Activated effector memory CD4-positive, alpha-beta T cell treated with anti-CD3 and anti-CD28 coated beads, Interleukin-2, amount 50 U/mL, for 16 hours (primary cell): ENCODE data around the gene HOXB1.

Experiments used
- DNase-seq: peaks from one replicate; pipeline ENCODE4 v3.0.0-alpha.2; 2020

Gene HOXB1

DNA sequence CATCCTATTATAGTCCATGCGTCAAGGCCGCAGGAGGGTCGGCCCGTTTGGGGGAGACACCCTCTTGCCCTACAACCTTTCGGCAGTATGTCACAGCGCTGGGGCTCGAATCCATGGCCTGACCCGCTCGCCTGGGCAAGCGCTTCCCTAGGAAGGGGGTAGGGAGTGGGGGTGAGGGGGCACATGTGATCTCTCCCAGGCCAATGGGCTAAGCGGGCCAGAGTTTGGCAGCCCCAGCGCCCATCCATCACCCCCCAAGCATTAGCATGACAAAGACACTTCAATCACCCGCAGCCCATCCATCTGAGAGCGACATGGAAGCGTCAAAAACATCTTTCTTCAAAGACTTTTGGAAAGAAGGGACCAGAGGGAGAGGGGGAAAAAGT, at the start of gene HOXB1:
Gene HOXB1 (minus strand): TSS at position 125 of the 386 bp plus-strand sequence. CDS start 107 bp downstream, at position 18.
- DNase-seq: peak; percentile 49

DNA sequence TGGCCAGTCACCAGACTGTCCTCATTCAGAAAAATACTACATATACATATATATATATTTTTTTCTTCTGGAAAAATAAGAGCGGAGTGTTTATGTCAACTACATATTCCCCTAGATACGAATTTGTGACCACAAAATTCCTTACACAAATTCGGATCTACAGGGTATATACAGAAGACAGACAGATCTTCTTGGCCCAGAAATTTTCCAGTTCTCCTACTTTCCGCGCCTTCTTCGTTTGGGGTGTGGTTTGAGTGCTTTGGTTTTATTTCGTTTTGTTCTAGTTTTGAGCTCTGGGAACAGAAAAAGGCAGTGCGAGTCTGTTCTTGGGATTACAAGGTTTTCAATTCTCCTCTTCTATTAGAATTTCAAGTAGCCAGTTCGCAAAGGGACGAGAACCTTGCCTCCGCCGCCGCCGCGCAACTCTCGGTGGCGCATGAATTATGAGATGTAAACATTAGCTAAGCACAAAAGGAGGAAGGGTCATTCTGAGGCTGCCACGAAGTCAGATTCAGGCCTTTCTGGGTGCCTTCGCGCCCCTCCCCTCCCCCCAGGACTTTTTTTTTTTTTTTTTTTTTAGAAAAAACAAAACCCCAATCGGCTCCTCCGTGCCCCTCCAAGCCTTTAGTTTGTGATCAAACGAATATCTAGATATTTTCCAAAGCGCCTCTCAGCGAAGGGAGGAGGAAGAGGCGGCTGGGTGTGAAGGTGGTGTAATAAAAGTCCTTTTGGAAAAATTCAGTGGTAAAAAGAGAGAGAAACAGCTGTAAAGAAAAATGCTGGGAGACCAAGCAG, 49.1 kb upstream of the HOXB1 start:
- no peak for DNase-seq

DNA sequence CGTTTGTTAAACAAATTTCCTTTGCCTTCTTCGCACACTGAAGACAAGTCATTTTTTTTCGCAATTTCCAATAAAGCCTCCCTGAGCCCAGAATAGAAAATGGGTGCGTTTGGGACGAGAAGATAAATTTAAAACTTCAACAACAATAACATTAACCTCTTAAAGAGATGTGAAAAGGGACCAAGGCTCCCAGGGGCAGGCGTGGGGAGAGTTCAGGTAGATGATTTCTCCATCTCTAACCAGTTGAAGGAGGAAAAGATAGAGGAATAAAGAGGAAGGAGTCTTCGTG, 48.6 kb upstream of the HOXB1 start:
- no peak for DNase-seq

DNA sequence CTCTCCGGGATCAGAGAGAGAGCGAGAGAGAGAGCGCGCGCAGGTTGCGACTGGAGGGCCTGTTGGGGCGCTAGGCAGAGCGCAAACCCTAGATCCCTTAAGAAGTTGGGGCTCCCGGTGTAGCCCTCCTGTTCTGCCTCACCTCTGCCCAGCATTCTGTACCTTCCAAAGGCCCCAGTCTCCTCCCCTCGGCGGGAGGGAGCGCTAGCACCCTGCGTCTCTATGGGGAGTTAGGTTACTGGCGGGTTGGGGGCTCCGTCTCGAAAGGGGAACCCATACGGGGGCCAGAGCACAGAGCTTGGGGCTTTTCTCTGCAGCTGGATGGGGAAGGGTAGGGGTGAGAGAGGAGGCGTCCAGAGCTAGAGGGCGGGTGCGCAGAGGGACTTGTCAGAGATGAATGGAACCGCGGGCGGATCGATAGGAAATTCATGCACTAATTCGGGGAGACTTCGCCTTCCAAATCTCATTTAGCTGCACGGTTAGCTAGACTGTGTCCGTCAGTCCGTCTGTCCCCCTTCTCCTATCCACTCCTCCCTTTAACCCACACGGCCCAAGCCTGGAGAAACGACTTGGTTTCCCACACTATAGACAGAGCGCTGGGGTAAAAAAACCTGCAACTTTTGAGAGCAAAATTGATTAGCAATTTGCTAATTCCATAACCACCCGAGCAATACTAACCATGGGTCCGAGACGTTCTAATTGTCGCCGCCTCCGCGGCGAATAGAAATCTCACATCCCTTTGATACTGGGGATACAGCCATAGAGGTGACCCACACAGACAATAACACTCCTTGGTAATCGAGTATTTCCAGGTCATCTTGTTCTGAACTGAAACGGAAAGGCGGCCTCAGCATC, 48.0 kb upstream of the HOXB1 start:
- DNase-seq: no peak

DNA sequence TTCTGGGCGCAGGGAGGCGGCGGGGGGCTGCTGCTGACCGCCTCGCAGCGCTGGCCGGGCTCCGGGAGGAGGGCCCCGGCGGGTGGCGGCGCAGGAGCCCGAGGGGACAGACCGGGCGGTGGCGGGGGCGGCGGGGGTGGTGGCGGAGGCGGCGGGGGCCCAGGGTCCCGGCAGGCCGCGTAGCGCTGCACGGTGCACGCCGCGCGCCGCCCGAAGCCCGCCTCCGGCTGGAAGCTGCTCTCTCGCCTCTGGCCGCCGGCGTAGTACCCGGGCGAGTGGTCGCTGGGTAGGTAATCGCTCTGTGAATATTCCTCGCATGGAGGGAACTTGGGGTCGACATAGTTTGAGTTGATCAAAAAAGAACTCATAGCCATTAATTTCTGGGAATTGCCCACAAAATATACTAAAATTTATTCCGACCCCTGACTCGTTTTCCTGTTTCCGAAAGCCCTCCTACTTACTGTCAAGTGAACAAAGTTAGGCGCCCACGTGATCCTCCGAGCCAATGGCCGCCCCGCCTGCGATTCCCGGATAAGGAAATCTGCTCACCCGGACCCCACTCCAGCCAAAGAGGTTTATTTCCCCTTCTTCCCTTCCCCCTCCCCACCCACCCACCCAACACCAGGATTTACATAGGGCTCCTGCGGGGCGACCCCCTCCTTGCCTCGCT, 47.3 kb upstream of the HOXB1 start, which contains the start of gene HOXB4:
Gene HOXB4 (minus strand): TSS at position 405 of the 670 bp plus-strand sequence. CDS start 31 bp downstream, at position 374.
- peak; percentile 87 for DNase-seq

DNA sequence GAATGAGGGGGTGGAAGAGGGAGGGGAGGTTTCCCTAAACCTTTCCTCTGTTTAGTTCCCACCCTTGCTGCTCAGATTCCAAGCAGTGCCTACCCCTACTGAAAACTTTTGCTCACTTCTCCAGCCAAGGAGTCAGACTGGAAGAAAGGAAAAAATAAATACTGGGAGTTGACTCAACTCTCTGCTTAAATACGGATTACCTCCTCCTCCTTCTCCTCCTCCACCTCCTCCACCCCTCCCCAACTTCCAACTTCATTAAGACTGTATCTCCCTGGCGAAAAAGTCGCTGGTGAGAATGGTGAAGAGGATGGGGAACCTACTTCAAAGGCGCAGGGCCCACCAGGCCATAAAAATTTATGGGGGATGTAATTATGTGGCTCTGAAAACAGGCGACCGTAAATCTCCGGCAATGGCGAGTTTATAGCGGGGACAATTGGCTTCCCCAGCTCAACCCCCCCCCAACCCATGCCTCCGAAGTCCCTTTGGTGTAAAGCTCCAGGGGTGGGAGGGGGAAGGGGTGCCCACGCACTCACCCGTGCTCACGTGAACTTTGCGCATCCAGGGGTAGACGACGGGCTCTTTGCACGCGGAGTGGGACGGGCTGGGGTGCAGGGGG, 46.6 kb upstream of the HOXB1 start:
- no peak for DNase-seq

DNA sequence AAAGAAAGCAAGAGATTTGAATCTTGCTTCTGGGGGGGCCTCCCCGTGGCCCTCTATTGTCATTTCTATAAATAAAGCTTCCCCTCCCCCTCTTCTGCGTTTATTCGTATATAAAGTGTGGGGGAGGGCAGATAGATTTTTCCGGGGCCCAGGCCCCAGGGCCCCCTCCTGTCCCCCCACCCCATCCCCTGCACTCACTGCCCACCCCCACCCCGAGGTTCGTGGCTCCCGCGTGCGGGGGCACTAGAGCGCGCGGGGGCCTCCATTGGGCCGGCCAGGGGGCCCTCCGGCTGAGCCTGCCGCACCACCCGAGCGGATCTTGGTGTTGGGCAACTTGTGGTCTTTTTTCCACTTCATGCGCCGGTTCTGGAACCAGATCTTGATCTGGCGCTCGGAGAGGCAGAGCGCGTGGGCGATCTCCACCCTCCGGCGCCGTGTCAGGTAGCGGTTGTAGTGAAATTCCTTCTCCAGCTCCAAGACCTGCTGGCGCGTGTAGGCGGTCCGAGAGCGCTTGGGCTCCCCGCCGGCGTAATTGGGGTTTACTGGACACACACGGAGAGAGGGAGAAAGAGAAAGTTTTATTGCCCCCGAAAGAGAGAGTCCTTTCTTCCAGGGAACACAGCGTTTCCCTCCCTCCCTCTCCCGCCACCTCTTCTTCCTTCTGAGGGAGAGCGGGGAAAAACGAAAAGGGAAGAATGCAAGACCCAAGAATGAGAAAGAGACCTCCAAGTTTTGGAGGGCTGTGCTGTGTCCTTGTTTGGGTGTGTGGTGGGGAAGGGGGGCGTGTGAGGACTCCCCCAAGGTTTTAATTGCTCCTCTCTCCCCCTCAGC, 45.9 kb upstream of the HOXB1 start:
- no peak for DNase-seq

DNA sequence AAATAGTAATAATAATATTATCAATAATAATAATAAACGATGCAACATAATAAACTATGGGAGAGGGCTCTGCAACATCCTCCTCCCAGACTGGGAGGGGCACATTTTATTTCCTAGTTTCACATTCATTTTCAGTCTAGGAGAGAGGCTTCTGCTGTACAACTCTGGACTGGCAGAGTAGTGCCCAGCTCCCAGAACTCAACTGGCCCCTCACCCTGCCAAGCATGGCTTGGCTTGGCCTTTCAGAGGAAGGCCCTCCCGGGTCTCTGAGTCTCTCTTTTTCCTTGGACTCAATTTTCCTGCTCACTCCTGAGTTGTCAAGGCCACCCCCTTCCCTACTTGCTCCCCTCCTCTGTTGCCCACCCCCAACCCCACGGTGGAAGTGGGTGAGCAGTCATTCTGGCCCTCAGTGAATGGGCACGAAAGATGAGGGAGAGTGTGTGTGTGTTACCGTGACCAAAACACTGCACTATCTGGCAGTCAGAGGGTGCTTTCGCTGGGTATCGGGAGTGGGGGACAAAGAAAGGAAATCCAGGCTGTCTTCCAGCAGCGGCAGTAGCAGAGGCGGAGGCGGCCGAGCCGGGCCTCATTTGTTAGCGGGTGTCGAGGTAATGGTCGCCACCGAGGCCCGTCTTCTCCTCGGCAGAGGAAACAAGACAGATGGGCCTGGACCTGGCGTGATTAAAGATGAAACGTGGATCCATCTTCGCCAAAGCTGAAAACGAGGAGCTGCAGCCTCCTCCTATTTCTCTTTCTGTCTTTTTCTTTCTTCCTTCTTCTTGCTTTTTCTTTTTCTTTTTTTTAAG, 45.1 kb upstream of the HOXB1 start:
- no peak for DNase-seq

DNA sequence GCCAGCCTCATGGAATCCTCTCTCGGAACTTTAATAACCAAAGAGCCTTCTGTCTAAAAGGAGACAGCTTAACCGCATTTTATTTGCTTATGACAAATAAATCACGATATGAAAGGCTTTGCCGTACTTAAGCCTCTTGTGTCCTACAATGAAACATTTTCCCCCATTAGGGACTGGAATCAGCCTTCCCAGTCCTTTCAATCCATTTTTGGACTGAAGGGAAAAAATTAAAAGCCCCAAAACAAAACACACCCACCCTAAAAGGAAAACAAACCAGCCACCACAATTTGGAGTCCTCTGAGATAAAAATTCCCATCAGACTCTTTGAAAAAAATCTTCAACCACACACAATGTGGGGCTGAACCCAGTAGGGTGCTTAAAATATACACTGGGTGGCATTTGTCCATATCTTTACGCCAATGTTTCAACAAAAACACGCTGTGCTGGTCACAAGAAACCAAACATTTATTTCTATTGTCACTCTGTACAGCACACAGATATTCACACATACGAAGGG, 44.3 kb upstream of the HOXB1 start:
- no peak for DNase-seq

DNA sequence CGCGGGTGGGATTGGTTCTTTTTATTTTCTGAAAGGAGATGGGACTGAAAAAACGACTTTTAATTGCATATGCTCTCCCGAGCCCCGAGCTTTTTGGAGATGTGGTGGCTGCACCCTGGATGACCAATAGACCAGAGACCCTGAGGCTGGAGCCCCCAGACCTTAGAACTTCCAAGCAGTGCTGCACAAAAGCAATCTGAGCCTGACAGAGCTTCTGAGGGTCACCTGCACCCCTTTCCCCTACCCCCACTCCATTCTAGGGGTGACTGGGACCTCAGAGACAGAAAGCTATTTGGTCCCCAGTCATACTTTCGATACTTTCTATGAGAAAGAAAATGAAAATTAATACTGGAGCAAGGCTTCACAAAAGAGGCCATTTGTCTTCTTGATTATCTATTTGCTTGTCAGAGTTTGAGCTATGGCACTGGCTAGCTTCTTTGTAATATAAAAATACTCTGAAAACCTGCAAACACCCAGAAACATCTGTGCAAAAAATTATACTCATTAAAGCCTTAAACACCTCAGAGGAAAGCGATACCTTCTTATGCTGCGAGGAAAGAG, 43.8 kb upstream of the HOXB1 start:
- DNase-seq: no peak

DNA sequence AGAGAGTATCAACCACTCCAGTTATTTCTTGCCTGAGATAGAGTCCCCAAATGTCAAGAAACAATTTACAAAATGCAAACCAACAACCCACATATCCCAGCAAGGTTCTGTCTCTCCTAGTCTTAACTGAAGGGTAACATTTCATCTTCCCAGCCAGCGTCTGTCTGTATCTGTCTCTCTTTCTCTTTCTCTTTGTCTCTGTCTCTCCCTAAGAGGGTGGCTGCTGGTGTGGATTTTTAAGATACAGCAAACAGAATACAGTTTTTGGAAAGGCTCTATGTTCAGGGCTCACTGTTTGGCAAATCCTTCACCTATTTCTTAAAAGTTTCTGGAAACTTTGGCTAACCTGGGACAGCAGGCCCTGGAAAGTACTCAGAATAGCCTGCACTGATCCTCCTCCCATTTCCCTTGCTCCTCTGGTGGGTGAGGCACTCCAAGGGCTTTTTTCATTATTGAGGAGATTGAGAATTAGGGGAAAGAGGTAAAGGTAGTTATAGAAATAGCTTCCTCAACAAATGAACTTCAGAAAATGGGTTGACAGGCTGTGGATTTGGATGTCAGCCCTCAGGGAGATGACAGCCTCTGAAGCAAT, 41.1 kb upstream of the HOXB1 start:
- DNase-seq: no peak

DNA sequence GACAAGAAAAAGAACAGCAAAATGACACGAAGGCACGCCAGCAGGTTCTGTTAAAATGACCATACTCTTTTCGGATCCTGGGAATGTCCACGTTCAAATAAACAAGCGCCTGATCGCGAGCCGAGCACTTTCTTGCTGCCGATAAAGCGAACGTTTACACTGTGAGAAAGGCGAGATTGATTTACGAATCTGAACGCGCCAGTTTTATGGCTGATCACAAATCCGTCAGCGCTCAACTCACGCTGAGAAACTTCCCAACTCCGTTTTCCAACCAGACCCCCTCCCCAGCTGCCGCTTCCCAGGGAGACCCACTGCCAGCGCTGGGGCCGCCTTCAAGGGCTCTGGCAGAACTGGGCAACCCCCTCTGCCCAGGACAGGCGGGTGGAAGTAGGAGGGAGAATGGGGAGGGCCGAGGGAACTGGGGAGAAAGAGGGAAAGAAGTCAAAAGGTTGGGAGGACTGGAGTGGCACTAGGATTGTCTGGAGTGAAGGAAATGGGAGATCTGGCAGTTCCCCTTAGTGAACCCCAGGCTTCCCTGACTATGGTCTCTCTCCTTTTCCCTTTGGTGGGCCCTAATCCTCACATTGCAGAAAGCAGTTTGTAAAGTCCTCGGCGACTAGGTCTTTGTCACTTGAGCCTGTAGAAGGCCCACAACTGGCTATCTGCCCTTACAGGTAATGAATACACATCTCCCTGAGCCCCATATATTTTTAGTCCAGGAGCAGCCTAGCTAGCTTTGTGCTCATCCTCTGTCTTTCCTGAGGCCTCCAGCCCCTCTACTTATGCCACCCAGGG, 40.4 kb upstream of the HOXB1 start:
- no peak for DNase-seq

DNA sequence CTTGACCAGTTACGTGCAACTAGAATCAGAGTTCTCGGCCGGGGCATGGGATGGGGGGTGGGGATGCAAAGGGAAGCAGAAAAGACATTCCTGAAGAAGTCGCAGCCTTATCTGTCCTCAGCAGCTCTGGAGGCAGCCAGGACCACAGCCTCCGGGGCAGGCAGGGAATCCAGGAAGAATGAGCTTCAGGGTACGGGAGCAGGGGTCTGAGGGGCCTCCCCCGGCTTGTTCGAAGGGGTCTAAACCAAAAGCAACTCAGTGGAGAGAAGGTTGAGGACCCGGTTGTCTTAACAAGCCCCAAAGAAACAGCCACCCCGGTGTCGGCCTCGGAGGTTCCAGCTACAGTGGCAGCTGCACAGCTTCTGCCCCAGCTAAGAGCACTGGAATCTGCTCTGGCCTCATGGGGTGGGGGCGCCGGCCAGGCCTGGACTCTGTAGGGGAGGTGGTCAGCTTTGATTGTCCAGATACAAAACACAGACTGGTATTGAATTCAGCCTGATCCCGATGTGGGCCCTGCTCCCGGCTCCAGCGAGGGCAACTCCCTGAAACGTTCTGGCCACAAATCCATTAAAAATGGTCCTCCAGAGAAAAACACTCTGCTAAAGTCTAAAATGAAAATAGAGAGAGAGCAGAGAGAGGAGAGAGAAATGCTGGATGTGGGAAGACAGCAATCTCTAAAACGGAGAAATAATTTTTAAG, 39.7 kb upstream of the HOXB1 start:
- no peak for DNase-seq

DNA sequence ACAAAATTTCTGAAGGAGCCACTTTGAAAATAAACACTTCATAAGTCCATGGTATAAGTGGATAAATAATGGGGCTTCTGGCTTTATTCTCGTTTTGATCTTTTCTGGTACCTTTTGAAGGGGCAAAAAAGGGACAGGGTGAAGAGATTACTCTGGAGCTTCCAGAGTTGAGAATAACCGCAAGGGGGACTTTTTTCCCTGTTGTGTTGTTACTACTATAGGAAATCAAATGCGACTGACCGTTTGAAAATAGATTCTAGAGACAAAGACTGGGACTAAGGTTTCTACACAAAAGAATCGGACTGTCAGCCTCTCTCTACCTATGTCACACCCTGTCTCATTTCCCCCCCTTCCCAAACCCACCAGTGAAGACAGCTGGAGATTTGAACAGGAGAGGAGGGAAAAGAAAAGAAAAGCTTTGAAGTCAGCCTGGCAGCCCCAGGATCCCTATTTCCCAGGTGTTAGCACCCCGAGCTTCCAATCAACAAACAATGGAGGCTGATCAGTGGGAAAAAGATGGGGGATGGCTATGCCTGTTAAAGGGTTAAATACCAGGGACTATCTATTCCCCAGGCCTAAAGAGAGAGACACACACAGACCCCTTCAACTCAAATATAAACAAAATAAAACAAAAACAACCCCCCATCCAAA, 39.0 kb upstream of the HOXB1 start:
- no peak for DNase-seq

DNA sequence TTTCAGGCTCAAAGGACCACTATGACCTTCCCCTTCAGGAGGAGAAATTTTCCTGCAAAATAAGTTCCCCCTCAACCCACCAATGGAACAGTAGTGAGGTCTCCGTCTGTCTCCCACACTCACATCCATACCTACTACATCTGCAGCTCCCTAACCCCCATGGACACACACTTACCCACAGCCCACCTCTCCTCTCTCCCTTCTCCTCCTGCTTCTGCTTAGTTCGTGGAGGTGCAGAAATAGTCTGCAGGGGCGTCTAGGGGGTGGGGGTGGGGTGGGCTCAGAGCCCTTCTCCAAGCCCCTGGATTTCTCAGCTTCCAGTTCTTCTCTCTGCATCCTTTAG, 38.4 kb upstream of the HOXB1 start:
- DNase-seq: no peak

DNA sequence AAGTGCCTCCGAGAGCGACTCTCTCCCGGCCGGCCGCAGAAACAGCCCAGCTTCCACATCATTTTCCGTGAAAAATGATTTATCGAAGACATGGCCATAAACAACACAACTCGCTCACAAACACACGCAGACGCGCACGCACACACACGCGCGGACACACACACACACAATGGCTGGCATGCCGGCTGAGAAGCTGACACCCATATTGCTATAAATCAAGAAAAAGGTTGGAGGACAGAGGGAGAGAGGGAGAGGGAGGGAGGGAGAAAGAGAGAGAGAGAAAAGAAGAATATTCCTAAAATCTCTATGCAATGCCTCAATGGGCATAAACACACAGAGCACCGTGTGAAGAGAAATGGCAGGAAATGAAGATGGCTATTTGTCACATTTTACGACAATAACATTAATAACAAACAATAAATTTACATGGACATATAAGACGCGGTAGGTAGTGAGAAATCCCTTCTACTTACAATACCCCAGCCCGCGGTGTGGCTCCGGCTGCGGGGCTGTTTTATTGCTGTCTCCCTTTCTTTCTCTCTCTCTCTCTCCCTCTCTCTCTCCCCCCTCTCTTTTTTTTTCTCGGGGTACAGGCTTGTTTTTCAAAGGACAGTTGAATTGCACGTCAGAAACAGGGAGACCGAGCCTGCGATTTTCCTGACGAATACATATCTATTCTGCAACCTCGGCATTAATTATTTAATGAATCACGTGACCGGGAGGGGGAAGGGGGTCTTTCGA, 37.9 kb upstream of the HOXB1 start:
- DNase-seq: no peak

DNA sequence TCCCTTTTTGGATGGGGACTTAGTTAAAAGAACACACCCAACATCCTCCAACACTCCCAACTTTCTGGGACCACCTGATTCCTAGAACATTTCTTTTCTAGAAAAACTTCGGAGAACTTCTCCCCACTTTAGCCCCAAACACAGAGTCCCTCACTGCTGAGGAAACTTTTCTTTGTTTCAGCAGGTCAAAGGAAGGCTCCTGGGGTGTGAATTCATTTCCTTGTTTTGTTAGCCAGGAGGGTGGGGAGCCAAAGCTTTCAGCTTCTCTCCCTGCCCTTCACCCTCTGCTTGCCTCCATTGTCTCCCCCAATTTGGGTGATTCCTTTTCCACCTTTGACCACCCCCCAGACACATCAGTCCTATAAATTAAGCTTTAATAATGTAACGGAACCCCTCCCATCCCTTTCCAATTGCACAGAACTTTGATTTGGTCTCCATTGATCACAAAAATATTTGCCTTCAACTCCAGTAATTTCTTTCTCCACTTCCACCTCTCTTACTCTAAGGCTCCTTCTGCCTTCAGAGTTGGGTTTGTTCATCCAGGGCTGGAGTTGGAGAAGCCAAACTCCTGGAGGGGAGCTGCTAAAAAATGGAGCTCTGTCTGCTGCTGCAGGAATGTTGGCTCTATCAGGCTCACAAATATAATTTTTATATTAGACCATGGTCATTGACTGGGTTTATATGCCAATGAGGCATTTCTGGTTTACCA, 37.0 kb upstream of the HOXB1 start:
- no peak for DNase-seq
